ENCODE results near the gene PSAP. TPM values are rescaled to one million over a fixed set of nuclear protein-coding genes. Genes with fewer than 3 reads are reported as not detected.
"Not testable (repeated sequence)": the region's sequence is repeated elsewhere in the genome, so short reads cannot be mapped to it uniquely, and the experiment has no call there.

Gene PSAP
- total and polyA plus RNA-seq, 11 donors: 454 to 2,171 (median 1,616) TPM

GRCh38 chr10:71882813-71883659 lies 32.0 kb upstream of the PSAP start:
- DNase-seq (no peak), ATAC-seq (peak in 1 of 4 donors; percentile 64)
- Histone ChIP-seq H3K4me3 (no peak overlapping the region), H3K27ac (peak overlapping the region in 1 of 12 donors; percentile 54), H3K27me3 (no peaks in the 10 kb centered on the region), H3K9me3 (no peaks in the 10 kb centered on the region), H3K36me3 (no peaks in the 10 kb centered on the region), H3K4me1 (peaks cover 0 to 40% (median 0%) of the 10 kb centered on the region in 12 donors)
- intact Hi-C loops (cut with DNase I): loop anchor here in 4 of 10 donors (10.0 kb wide), 3 partner anchors 48 to 498 kb away; partner anchors contain the start of gene VSIR (in 1 of the 4)
- no peak for TF ChIP-seq CTCF (IDR thresholded peaks at IDR 0.05)
- no peak for TF ChIP-seq POLR2A (IDR thresholded peaks at IDR 0.05)
- WGBS, 4 donors: 51 to 65% (median 55%) methylated on average over 10 of the region's 10 CpGs

- no peak overlapping the region for H3K4me3 ChIP-seq
These were observed 30.8 kb upstream of the PSAP start for GRCh38 chr10:71881647-71882355.

GRCh38 chr10:71881307-71881624 lies 30.2 kb upstream of the PSAP start:
- not testable (repeated sequence) for ATAC-seq, H3K4me3 ChIP-seq, DNase-seq, H3K36me3 ChIP-seq, H3K27me3 ChIP-seq, H3K9me3 ChIP-seq
- WGBS, 4 donors: 90 to 96% (median 95%) methylated on average over 2 of the region's 2 CpGs
- Histone ChIP-seq H3K4me1 (peaks cover 0 to 36% (median 0%) of the 10 kb centered on the region in 12 donors), H3K27ac (peak overlapping the region in 1 of 12 donors; percentile 64)
- intact Hi-C loops (cut with DNase I): loop anchor here in 4 of 10 donors (10.0 kb wide), 3 partner anchors 46 to 496 kb away; partner anchors contain the start of gene VSIR (in 1 of the 4)

More at GRCh38 chr10:71881647-71882355, 30.8 kb upstream of the PSAP start:
- DNase-seq: no peak
- no peak for TF ChIP-seq POLR2A (IDR thresholded peaks at IDR 0.05)
- TF ChIP-seq CTCF (IDR thresholded peaks at IDR 0.05): no peak
- H3K9me3 ChIP-seq: no peaks in the 10 kb centered on the region
- H3K27ac ChIP-seq: peak overlapping the region in 1 of 12 donors; percentile 64
- no peaks in the 10 kb centered on the region for H3K36me3 ChIP-seq
- ATAC-seq: no peak
- intact Hi-C loops (cut with DNase I): loop anchor here in 4 of 10 donors (10.0 kb wide), 3 partner anchors 47 to 497 kb away; partner anchors contain the start of gene VSIR (in 1 of the 4)
- peaks cover 0 to 36% (median 0%) of the 10 kb centered on the region in 12 donors for H3K4me1 ChIP-seq
- 88 to 92% (median 91%) methylated on average over 9 of the region's 9 CpGs for WGBS, 4 donors
- no peaks in the 10 kb centered on the region for H3K27me3 ChIP-seq

- peak in 4 of 5 donors; percentile 25 to 61 (median 44) for DNase-seq
- no peaks in the 10 kb centered on the region for H3K9me3 ChIP-seq
- H3K27ac ChIP-seq: peak overlapping the region in 1 of 12 donors; percentile 64
- H3K4me3 ChIP-seq: no peak overlapping the region
- intact Hi-C loops (cut with DNase I): loop anchor here in 4 of 10 donors (10.0 kb wide), 3 partner anchors 46 to 496 kb away; partner anchors contain the start of gene VSIR (in 1 of the 4)
- ATAC-seq: peak; percentile 59 to 84 (median 70)
- WGBS, 4 donors: 87 to 91% (median 89%) methylated on average over 13 of the region's 13 CpGs
- H3K36me3 ChIP-seq: no peaks in the 10 kb centered on the region
- no peaks in the 10 kb centered on the region for H3K27me3 ChIP-seq
- TF ChIP-seq POLR2A (IDR thresholded peaks at IDR 0.05): no peak
- TF ChIP-seq CTCF (IDR thresholded peaks at IDR 0.05): no peak
- H3K4me1 ChIP-seq: peaks cover 0 to 36% (median 0%) of the 10 kb centered on the region in 12 donors
These were observed 29.6 kb upstream of the PSAP start for GRCh38 chr10:71880425-71881306.
